ENCODE results near the gene FAM234A.

Gene FAM234A

DNA sequence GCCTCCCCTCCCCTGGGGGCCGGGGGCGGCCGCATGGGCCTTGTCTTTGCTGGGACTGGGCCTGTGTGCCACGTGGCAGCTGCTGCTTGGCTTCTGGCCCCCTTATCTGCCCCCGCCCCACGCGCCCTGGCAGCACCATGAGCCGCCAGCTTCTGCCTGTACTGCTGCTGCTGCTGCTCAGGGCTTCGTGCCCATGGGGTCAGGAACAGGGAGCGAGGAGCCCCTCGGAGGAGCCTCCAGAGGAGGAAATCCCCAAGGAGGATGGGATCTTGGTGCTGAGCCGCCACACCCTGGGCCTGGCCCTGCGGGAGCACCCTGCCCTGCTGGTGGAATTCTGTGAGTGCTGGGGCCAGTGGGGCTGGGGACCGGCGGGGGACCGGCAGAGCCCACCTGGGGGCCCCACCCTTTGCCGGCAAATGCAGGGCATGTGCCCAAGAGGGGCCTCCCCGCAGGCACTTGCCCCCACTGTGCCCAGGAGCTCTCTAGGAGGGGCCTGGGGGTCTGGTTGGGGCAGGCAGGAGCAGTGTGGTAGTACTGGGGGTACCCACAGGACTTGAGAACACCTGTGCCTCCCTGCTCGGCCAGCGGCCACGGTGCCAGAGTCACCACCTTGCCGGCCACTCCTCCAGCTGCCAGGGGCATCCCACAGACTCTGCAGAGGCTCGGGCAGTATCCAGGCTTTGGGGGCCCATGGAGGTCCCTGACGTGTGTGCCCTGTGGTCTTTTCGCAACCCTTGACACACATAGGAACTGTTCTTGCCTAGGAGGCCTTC lies 48.6 kb downstream of the FAM234A start, which contains the start of gene PDIA2:
PDIA2 (plus strand) TSS at position 132 of the 773 bp plus-strand sequence; CDS start at position 138, 6 bp downstream.
- no peak for DNase-seq

DNA sequence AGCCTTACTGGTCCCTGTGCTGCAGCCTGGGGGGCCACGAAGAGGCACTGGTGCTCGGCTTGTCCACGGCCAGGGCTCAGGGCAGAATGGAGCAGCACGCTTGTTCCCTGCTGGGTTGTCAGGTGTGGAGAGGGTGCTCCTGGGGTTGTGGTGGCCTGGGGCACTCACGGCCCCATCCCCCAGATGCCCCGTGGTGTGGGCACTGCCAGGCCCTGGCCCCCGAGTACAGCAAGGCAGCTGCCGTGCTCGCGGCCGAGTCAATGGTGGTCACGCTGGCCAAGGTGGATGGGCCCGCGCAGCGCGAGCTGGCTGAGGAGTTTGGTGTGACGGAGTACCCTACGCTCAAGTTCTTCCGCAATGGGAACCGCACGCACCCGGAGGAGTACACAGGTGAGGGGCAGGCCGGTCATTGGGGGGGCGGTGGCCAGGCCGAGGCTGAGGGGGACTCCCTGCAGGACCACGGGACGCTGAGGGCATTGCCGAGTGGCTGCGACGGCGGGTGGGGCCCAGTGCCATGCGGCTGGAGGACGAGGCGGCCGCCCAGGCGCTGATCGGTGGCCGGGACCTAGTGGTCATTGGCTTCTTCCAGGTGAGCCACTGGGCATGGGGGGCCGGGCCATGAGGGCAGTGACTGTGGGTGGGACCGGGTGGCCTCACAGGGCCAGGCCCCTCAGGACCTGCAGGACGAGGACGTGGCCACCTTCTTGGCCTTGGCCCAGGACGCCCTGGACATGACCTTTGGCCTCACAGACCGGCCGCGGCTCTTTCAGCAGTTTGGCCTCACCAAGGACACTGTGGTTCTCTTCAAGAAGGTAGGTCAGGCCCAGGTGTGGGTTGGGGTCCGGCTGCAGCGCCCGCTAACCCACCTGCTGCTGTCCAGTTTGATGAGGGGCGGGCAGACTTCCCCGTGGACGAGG lies 49.8 kb downstream of the FAM234A start:
- no peak for DNase-seq

DNA sequence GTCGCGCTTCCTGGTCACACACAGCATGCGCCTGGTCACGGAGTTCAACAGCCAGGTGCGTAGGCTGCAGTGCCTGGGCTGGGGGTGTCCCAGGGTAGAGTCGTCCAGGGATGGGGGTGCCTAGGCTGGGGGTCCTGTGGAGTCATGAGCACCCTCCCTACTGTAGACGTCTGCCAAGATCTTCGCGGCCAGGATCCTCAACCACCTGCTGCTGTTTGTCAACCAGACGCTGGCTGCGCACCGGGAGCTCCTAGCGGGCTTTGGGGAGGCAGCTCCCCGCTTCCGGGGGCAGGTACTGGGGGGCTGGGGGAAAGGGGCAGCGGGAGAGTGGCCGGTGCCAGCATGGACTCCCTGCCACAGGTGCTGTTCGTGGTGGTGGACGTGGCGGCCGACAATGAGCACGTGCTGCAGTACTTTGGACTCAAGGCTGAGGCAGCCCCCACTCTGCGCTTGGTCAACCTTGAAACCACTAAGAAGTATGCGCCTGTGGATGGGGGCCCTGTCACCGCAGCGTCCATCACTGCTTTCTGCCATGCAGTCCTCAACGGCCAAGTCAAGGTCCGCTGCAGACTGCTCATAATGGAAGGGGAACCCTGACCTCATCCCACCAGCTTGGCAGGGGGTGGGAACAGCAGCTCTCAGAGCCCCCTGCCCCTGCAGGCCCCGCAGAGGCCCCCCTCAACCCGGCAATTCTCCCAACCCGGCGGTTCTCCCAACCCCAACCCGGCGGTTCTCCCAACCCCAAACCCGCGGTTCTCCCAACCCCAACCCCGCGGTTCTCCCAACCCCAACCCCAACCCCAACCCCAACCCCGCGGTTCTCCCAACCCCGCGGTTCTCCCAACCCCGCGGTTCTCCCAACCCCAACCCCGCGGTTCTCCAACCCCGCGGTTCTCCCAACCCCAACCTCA lies 50.8 kb downstream of the FAM234A start:
- DNase-seq: no peak

DNA sequence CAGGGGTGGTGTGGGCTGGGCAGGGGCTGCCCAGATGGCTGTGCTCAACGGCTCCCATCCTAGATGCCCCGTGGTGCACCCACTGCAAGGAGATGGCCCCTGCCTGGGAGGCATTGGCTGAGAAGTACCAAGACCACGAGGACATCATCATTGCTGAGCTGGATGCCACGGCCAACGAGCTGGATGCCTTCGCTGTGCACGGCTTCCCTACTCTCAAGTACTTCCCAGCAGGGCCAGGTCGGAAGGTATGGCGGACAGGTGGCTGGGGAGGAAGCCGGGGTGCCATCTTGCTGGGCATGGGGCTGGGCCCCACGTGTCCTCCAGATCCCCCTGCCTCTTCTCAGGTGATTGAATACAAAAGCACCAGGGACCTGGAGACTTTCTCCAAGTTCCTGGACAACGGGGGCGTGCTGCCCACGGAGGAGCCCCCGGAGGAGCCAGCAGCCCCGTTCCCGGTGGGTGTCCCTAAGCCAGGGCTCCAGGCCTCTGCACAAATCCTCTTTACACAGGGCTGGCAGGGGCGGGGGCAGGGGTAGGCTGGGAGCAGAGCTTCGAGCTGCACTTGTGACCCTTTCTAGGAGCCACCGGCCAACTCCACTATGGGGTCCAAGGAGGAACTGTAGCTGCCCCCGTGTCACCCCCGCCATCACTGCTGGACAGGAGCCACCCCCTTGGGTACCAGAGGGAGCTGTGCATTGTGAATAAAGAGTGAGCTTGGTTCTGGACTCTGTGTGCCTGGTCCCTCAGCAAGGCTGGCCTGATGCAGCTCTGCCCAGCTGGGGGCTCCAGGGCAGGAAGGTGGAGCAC lies 52.1 kb downstream of the FAM234A start:
- DNase-seq: no peak

DNA sequence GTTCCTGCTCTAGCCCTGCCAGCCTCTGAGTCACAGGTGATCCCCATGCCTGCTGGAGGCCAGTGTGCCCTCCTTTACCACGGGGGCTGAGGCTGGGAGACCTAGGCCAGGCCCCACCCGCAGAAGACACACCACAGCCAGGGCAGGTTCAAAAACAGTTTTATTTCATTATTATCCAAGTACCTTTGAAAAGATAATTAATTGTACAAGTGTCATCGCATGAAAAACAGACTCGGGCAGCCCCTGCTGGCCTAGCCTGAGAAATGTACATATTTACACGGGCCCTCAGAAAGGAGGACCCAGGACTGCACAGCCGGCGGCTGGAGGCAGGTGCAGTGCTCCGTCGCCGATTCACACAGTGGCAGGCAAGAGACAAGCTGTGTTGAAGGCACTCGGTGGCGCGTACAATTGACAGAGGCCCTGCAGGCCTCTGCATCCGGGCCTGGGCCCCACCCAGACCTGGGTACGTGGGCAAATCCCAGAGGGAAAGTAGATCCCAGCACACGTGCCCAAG lies 52.7 kb downstream of the FAM234A start:
- peak; percentile 14 for DNase-seq

DNA sequence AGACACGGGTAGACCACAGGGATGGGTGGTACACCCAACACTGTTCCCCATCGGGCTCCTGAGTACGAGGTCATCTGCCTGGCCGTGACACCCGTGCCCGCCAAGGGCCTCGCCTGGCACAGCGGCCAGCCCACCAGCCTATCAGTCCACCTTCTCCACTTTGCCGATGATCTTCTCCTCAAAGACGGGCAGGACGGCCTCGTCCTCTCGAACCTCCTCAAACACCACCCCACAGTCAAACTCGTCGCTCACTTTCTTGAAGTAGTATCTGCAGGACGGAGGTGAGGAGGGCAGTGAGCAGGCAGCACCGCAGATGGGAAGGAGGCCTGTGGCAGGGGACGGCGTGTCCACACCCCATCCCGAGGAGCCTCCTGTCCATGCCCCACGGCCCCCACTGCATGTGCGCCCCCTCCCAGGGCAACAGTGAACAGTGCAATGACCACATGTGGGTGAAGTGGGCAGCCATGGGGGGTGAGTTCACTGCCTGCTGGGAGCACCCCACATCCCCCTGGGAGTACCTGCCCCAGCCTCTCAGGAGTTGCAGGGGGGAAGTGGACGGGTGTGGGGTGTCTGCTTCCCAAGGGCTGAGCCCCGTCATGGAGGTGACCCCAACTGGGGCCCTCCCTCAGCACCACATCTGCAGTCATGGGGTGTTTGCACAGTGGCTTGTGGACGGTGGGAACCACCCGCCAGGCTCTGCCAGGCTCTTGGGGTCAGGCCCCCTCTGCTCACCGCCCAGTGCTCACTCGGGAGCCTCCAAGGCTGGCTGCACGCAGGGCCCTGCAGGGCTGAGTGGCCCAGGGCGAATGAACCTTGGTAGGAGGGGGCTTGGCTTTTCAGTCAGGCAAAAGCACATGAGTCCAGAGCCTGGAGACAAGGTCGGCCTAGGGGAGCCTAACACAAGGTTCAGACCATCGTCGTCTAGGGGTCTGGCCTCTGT lies 53.6 kb downstream of the FAM234A start:
- DNase-seq: no peak

DNA sequence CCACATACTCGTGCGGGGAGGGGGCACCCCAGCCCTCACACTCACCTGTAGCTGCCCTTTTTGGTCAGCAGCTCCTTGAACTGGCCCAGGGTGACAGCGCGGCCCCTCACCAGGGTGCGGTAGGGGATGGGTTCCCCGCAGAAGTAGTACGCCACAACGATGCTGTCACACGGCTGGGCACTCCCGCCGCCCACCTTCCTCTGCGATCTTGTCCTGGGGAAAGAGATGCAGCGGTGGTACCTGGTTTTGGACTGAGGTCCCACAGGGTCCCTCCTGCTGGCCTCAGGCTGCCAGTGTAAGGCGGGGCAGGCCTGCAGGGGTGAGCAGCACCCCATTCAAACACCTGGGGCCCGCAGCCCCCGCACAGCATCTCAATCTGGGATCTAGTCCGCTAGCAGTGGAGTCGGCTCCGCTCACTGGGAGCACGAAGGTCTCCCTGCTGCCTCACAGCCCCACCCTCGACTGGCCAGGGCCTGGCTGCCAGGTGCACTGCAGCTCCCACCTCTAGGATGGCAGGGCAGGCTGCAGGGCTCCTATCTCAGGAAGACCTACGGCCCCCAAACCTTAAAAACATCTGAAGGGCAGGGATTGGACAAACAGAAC lies 54.9 kb downstream of the FAM234A start:
- DNase-seq: no peak

DNA sequence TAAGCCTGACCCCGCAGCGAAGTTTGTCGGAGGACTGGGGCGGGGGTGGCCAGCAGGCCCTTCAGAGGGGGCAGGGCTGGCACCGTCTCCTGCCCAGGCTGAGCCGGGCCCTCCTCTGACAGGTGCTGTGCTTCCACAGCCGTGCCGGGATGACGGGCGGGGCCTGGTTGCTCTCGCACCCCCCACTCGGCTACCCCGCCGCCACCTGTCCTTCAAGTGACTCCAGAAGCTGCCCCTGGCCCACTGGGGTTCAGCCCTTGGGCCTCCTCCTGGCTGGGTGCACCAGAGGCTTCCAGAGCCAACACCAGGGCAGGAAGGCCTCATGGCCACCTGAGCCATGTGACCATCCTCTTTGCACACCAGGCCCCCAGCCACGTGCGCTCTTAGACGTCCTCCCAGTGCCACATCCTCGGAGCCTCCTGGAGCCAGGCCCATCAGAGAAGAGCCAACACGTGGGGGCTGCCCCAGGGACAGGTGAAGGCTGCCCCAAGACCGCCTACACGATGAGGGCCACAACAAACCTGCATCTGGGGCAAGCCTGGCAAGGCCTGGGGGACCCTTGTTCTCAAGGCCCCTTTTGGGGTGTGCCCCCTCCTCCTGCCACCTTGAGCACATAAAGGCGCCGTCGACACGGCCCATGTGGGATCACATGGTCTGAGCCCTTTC lies 55.5 kb downstream of the FAM234A start:
- no peak for DNase-seq

DNA sequence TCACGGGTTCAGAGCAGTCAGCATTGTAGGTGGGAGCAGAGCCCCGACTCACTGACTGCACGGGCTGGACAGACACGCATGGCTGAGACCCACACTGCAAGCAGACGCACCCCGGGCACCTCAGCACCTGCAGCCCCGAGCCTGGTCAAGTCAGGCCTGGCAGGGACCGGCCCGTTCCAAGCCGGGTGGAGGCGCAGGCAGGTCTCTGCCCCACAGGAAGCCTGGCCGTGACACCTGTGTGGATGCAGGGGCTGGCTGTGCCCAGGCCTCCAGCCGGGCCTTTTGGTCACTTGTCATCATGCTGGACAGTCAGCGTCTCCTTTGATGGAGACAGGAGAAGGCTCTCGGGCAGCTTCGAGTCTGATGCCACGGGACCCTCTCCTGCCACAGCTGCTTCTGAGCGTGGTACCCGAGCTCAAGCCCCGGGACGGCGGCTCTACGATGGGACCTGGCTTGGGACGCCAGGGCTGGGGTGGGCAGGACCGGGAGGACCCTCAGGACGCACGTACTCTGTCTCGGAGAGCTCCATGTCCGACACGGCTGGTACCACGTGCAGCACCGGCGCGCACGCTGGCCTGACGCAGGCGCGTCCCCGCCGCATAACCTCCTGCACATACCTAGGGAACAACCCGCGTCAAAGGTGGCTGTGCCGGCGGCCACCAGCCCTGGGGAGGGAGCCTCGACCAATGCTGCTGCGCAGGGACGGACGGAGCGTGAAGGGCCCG lies 56.2 kb downstream of the FAM234A start:
- no peak for DNase-seq

DNA sequence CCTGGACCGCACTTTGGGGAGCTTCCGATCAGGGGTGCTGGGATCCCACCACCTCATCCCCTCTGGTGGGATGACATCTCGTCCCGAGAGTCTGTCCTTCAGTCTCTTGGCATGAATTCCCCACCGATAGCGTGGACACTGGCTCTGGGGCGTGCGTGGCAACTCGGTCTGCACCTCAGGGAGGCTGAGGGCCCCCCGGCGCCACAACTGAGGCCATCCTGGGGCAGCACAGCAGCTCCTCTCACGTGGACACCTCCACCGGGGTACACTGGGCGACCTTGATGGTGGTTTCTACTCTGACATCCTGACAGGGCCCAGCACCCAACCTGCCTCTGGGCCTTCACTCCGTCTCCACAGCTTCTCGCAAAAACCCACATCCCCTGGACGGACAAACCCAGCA lies 56.9 kb downstream of the FAM234A start:
- no peak for DNase-seq

DNA sequence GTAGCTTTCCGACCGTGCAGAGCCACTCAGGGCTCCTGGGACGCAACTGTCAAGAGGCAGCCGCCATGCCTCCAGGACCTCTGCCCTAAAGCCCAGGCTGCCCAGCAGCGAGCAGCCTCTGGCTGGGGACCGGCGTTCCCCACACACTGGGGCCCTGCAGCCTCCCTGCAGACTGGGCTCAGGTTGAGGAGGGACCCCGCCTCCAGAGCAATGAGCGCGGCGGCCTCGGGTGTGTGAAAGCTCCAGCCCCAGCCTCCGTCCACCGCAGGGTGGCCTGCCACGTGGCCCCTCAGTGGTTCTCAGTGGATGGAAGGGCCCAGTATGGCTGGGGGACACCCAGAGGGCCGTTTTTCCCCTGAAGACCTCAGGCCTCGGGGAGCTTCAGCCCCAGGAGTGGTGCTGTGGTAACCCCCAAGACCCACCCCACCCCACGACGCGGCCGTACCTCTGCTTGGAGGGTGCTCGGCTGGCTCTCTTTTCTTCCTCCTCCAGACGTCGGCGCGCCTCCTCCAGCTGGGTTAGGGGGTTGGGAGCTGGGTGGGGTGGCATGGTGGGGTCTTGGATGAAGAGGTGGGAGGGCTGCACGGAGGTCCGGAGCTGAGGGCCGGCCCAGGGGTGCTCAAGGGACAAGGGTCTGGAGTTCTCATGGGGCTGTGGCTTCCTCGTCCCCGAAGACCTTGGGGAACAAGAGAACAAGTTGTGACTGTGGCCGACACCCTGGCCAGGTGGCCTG lies 58.6 kb downstream of the FAM234A start:
- no peak for DNase-seq

DNA sequence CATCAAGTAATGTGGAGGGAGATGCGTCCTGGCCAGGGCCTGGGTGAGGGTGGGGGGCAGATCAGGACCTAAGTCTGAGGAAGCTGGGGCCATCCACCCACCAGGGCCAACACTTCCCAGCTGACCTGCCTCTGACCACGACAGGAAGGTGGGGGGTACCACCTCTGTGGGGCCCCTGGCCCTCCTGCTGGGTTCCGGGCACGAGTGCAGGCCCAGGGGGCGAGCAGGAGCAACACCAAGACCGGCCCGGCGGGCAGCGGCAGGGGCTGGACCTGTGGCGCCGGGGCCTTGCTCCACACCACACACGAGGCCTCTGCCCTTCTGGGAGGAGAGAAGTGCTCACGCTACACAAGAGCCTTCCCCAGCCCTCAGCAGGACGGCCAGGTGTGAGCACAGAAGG lies 61.7 kb downstream of the FAM234A start:
- DNase-seq: no peak

DNA sequence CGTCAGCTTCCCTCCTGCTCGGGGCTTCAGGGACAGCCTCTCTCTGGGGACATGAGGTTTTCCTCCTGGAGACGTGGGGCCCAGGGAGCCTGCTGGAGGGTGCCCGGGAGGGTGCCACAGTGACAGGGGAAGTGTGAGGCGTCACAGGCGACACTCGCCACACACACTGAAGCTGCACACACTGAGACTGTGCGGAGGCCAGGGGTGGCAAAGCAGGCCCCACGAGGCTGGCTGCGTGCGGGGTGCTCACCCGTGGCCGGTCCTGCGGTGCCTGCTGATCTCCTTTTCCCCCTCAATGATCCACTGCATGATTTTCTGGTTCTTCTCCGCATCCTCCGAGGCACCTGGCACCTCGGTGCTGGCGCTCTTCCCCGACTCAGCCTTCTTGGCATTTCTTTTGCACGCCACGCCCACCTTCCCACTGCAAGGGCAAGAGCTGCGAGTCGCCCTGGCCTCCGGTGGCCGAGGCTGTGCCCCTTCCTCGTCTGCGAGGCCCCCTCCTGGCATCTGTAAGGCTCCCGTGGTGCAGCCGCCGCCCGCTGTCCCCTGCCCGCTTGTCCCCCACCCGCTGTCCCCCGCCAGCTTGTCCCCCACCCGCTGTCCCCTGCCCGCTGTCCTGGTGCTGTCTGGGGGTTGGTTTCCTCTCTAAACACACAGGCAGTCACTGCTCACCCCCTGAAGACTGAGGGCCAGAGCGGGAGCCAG lies 62.3 kb downstream of the FAM234A start:
- no peak for DNase-seq

DNA sequence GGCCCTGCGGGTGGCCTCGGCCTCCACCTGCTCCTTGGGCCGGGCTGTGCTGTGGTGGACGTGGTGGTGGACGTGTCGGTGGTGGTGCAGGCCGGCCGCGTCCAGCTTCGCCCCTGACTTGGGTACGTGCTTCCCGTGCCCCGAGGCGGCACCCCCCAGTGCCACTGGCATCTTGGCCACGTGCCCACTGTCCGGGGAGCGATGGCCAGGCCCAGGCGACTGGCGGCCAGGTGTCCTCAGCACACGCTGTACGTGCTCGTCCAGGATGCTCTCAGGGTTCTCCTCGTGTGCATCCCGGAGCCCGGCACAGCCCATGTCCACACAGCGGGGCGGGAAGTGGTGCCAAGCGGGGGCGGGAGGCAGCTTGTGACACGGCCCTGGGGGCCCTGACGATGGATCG lies 63.2 kb downstream of the FAM234A start:
- DNase-seq: no peak

DNA sequence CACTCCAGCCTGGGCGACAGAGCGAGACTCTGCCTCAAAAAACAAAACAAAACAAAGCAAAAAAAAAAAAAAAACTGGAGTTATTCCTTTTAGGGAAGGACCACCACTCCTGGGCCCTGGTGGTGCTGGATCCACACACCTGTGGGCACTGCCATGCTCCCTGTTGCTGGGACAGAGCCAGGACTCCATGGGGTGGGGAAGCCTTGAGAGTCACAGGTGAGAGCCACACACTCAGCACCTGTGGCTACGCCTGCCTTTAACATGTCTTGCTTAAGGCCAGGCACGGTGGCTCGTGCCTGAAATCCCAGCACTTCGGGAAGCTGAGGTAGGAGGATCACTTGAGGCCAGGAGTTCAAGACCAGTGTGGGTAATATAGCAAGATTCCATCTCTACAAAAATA lies 66.6 kb downstream of the FAM234A start:
- no peak for DNase-seq

DNA sequence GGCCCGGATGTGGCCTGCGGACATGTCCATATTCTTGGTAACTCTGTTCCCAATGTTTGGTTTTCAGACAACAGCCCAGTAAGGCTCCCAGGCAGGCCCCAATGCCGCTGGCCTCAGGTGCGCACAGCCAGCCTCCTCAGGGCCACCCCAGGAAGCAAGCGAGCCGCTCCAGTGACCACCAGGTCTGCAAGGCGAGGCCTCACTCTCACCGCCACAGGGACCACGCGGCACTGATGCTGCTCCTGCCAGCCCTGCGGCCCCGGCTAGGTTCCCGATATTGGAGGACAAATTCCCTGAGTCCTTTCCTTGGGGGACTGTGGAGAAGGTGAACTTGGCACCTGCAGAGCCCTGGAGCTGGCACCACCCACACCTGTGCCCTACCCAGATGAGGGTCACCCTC lies 67.3 kb downstream of the FAM234A start:
- DNase-seq: no peak

DNA sequence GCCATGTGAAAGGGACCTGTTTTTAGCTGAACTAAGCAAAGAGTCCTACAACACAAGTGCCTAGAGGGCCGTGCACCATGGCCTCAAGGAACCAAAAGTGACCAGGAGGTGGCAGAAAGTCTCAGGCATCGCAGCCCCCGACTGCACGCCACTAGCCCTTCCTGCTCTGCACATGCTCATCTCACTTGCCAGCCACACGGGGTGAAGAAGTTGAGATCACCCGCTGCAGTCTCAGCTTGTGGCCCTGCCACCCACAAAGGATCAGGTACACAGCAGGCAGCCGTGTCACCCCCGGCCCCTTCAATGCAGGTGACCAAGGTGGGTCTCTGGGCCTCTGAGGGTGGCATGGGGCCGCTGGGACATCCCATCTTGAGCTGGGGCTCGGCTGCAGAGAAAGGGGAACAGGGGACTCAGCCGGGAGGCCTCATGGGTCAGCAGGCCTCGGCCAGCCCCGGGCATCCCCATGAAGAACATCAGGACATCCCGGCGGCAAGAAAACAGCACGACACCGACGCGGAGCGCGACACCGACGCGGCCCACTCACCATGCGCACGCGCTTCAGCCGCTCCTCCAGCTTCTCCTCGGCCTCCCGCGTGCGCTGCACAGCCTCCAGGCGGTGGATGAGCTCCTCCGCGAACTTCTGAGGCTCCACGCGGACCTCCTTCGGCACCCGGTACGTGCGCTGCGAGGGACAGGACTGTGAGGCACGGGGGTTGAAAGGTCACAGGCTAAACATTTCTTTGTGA lies 69.3 kb downstream of the FAM234A start:
- no peak for DNase-seq
